GM19239 (cell line): ENCODE measurements around the gene SRP54.
"Not testable (repeated sequence)": the region's sequence is repeated elsewhere in the genome, so short reads cannot be mapped to it uniquely, and the experiment has no call there.

ENCODE experiments used
- DNase-seq: peaks from one replicate; pipeline ENCODE4 v3.0.0; 2011; ENCODE audit warnings: low spot score; ENCODE audit not compliant: insufficient read length
- FAIRE-seq: peaks from 2 replicates; lab custom pipeline; 2011; peaks lifted over from hg19 to GRCh38; lab: Jason Lieb, UNC

Gene SRP54

DNA sequence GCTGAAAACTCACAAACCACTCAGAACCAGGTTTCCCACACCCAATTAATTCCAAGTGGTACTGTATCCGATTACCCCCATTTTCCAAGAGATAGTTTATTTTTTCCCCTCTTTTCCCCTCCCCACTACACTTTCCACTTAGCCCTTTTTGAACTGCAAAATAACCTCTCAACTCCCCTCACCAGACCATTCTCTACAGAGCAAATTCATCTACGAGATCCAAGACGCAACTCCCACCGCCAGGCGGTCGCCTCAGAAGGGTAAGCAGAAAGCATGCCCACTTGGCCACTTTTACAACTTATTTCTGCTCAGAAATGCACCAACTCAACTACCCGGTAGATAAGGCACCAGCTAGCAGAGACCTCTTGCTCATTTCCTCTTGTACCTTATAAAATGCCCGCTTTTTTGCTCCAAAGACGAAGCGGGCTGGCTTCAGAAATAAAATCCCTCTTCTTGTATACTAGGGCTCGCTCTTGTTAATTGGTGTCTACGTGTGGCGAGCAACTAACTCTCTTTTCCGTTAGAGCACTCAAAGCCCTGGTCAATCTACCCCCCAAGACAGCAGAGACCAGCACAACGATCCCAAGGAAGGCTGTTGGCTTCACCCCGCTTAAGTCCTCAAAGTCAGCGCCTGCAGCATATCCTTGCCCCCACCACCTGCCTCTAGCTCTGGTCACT, 910 bp upstream of the SRP54 start:
- DNase-seq (no peak), FAIRE-seq (peak; percentile 59)

DNA sequence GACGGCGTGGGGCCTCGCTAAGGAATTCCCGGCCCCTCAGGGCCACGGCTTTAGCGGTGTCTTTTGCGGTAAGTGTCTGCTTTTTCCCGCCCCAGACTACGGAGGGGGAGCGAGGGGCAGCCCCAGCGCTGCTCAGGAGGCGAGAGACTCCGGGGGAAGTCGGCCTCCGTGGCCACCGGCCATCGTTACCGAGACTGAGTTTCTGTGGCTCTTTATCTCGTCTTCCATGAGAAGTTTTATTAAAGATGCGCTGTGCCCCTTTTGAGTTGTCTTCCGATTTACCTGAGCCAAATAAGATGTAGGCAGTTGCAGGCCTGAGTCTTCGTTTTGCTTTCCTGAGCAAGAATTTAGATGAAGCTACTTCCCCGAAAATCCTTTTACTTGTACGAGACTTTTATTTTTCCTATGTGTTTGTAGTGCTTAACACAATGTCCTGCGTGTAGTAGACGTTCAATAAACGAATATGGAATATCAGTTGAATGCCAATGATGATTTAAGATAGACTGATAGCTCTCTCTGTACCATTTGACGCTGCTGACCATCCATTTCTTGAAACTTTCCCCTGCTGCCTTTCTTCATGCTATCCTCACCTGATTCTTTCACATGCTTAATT, 462 bp downstream of the SRP54 start:
- no peak for DNase-seq
- no peak for FAIRE-seq

DNA sequence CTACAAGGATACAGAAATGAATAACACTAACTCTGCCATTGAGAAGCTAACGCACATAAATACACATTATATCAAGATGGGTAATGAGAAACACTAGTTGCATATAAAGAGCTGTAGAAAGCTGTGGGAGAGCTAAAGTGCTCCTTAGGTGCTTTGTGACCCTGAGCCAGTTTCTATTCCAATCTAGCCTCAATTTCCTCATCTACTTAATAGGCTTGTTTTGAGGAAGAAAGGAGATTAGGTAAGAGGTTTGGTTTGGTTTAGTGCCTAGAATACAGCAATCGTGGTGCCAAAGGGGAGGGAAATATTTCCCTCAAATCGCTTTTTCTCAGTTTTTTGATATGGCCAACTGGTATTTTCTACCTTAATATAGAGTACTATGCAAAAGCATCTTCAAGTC, 994 bp downstream of the SRP54 start:
- DNase-seq = no peak
- no peak for FAIRE-seq

DNA sequence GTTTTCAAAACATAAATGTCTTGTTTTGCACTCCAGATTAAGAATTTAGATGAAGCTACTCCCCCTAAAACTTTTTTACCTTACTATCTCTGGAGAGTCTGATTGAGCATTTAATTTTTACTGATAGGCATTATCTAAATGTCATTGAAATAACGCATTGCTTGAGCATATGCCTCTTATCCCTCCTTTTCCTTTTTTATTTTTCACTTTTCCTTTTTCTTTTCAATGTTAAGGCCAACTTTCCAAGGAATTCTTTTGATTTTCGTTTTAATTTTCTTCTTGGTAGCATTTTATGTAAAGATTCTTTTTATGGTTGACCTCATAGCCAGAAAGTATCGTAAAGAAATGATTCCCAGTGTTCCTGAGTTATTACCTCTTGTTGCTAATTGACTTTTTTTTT, 2.9 kb downstream of the SRP54 start:
- FAIRE-seq = no peak
- DNase-seq = no peak

DNA sequence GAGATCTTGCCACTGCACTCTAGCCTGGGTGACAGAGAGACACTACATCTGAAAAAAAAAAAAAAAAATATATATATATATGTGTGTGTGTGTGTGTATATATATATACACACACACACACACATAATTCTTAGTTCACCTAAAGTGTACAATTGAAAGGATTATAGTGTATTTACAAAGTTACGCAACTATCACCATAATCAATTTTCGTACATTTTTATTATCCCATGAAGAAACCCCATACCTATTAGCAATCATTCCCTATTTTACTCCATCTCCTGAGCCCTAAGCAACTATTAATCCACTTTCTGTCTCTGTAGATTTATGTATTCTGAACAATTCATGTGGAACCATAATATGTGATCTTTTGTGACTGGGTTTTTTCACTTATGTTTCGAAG, 4.4 kb downstream of the SRP54 start:
- no peak for DNase-seq
- FAIRE-seq = no peak

DNA sequence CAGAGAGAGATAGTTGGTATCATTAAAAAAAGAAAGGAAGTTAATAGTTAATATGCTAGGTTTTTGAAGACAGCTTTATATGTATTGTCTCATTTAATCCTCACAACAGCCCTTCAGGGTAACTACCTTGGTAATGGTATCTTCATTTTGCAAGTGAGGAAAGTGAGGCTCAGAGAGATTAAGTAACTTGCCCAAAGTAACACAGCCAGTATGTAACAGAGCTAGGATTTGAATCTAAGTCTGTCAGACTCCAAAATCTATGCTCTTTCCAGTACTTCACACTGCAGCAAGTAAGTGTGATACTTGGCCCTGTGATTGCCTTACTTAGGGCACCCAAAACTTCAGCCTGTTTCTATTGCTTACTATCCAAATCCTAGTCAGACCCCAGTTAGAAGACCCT, 7.0 kb downstream of the SRP54 start:
- FAIRE-seq = no peak

DNA sequence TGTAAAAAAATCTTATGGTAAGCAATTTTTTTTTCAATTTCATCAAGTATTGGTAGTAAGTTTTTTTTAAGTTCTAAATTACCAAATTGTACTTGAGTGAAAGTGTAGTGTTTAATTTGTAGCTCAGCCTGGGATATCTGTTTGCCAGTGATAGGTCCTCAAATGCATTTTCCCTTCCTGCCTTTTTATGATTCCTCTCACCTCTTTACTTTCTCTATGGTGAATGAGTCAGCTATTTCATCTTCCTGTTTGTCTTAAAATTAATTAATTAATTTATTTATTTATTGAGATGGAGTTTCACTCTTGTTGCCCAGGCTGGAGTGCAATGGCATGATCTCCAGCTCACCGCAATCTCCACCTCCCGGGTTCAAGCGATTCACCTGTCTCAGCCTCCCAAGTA, 10.6 kb downstream of the SRP54 start:
- FAIRE-seq = no peak
- no peak for DNase-seq

More for the DNA sequence above, 7.0 kb downstream of the SRP54 start:
- DNase-seq = no peak

DNA sequence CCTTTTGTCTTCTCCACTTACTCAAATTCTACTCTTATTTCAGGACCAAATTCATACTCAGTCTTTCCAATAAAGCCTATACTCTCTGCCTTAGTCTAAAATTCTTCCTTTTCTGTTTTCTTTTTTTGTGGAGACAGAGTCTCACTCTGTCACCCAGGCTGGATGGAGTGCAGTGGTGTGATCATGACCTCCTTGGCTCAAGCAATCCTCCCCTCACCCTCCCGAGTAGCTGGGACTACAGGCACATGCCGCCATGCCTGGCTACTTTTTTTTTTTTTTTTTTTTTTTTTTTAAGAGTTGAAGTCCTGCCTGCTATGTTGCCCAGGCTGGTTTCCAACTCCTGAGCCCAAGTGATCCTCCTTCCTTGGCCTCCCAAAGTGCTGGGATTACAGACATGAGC, 11.9 kb downstream of the SRP54 start:
- FAIRE-seq (no peak), DNase-seq (no peak)

DNA sequence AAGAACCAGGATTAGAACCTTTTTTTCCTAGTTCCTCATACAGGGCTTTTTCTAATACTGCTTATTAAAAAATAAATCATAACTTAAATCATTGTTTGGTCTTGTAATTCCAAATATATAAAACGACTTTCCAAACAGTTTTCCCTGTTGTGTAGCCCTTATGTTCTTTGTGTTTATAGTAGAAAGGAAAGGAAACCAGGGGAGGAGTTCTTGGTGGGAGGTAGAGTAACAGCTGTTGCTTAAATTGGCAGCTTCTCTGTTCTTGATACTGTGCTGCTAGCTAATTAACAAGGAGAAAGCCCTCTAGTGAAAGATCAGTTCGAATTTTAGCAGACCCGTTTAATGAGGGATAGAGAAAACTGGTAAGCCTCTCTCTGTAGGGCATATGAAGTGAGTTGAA, 15.0 kb downstream of the SRP54 start:
- DNase-seq (no peak), FAIRE-seq (no peak)

DNA sequence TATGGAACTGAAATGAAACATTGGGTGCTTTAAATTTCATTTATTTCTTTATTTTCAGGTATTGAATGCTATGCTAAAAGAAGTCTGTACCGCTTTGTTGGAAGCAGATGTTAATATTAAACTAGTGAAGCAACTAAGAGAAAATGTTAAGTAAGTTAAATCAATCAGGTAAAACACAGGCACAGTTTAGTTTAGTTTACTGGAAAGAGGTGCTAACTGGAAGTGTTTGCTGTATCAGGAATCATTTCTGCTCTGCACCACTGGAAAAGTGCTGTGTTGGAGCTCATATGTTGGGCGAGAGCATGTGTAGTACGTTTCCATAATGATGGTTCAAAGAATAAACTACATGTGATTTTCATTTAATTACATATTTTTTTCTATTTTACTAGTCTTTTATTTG, 16.7 kb downstream of the SRP54 start:
- FAIRE-seq = peak; percentile 47

DNA sequence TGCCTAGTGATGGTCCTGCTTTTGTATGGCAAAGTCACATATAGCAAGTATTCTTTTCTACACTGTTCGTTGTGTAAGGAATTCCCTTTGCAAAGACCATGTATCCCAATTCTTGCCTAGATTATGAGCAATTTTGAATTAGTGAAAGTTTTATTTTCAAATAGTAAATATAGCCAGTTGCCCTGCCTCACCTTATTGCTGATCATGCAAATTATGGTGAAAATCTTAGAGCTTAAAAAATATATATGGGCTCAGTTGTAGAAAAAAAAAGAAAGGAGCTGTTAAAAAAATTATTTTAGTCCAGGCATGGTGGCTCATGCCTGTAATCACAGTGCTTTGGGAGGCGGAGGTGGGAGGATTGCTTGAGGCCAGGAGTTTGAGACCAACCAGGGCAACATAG, 18.8 kb downstream of the SRP54 start:
- no peak for FAIRE-seq
- no peak for DNase-seq

More for the DNA sequence above, 16.7 kb downstream of the SRP54 start:
- DNase-seq = no peak

DNA sequence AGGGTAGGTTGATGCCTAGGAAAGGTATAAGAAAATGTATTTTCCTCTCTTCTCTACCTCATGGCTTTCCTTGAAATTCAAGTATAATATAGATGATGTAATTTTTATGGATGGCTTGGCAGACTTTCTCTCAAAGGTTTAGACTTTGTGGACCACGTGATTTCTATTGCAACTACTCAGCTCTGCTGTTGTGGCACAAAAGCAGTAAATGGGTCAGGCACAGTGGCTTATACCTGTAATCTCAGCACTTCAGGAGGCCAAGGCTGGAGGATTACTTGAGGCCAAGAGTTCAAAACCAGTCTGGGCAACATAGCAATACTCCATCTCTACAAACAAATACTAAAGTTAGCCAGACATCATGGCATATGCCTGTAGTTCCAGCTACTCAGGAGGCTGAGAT, 22.0 kb downstream of the SRP54 start:
- DNase-seq = no peak
- FAIRE-seq = no peak

DNA sequence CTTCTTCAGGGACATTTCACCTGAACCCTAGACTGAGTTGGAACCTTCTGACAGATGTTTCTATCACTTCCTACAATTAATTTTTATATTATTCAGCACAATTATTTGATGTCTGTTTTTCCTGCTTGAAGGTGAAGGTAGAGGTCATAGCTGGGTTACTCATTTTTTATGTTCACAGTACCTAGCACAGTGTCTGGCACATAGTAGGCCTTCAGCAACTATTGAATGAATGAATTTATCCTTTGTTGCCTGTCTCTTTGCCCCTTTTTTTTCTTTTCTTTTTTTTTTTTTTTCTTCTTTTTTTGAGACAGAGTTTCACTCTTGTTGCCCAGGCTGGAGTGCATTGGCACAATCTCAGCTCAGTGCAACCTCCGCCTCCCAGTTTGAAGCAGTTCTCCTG, 33.8 kb downstream of the SRP54 start:
- DNase-seq = no peak
- FAIRE-seq = no peak

DNA sequence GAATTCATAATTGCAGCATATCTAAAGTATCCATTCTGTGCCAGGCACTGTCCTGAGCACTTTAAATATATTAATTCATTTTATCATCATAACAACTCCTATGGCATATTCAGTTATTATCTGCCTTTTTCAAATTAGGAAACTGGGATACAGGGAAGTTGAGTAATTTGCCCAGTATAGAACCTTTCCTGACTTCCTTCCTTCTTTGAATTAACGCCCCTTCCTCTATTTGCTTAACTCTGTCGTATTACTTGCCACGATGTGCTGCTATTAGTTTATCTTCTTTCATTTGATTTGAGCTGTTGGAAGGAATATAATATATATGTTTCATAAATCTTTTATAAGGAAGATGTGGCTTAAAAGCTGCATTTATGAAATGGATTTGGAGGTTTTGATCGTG, 37.9 kb downstream of the SRP54 start:
- no peak for DNase-seq
- no peak for FAIRE-seq

DNA sequence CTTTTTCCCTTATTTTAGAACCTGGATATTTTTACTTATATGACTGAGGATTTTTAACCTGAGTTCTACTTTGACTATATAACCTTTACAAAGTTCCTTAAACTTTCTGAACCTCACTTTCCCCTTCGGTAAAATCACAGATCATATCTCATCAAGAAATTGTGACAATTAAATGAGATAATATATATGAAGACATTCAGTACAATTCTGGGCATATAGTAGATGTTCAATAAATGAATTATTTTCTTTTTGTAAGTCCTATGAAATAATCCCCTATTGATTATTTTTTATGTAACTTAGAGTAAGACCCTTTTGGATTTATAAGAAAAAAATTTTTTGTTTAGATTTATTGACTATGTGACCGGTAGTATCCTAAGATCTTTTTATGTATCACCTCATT, 45.6 kb downstream of the SRP54 start:
- FAIRE-seq = no peak
- DNase-seq = no peak

DNA sequence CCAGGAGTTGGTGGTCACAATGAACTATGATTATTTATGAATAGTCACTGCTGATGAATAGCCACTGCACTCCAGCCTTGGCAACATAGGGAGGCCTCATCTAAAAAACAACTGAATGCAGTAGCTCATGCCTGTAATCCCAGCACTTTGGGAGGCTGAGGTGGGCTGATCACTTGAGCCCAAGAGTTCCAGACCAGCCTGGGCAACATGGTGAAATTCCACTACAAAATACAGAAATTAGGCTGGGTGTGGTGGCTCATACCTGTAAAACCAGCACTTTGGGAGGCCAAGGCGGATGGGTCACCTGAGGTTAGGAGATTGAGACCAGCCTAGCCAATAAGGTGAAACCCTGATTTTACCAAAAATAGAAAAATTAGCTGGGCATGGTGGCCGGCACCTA, 49.8 kb downstream of the SRP54 start:
- no peak for FAIRE-seq
- DNase-seq = no peak

DNA sequence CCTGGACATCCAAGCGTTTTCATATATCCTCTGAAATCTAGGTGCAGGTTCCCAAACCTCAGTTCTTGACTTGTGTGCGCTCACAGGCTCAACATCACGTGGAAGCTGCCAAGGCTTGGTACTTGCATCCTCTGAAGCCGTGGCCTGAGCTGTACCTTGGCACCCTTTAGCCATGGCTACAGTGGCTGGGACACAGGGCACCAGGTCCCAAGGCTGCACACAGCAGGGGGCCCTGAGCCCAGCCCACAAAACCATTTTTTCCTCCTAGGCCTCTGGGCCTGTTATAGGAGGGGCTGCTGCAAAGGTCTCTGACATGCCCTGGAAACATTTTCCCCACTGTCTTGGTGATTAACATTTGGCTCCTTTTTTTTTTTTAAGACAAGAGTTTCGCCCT, 51.6 kb downstream of the SRP54 start:
- no peak for FAIRE-seq
- no peak for DNase-seq

DNA sequence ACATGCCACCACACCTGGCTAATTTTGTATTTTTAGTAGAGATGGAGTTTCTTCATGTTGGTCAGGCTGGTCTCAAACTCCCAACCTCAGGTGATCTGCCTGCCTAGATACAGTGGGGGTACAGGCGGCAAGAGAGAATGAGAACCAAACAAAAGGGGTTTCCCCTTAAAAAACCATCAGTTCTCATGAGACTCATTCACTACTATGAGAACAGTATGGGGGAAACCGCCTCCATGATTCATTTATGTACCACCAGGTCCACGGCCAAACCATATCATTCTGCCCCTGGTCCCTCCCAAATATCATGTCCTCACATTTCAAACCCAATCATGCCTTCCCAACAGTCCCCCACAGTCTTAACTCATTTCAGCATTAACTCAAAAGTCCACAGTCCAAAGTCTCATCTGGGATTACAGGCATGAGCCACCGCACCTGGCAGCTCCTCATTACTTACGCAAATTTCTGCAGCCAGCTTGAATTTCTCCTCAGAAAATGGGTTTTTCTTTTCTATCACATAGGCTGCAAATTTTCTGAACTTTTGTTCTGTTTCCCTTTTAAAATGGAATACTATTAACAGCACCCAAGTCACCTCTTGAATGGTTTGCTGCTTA, 52.3 kb downstream of the SRP54 start:
- FAIRE-seq, DNase-seq: not testable (repeated sequence)

DNA sequence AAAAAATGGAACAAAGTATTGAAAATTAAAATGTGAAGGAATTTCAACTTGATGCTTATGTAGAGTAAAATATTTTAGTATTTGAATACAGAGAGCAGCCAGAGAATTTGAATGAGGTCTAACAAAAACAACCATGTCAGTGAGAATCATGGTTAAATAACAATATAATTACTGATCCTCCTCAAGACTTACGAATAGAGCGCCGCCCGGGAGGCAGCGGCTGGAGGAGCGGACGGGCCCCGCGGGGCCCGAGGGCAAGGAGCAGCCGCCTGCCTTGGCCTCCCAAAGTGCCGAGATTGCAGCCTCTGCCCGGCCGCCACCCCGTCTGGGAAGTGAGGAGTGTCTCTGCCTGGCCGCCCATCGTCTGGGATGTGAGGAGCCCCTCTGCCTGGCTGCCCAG, 55.5 kb downstream of the SRP54 start:
- not testable (repeated sequence) for FAIRE-seq, DNase-seq

DNA sequence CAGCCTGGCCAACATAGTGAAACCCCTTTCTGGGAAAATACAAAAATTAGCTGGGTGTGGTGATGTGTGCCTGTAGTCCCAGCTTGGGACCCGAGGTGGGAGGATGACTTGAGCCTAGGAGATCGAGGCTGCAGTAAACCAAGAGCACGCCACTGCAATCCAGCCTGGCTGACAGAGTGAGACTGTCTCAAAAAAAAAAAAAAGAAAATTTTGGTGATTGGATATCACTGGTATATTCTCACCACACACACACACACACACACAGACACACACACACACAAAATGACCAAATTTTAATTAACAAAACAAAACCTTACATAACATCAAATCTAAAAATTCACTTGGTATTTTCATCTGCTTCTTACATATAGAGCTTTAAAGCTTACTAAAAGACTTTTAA, 59.8 kb downstream of the SRP54 start:
- FAIRE-seq = no peak
- no peak for DNase-seq

DNA sequence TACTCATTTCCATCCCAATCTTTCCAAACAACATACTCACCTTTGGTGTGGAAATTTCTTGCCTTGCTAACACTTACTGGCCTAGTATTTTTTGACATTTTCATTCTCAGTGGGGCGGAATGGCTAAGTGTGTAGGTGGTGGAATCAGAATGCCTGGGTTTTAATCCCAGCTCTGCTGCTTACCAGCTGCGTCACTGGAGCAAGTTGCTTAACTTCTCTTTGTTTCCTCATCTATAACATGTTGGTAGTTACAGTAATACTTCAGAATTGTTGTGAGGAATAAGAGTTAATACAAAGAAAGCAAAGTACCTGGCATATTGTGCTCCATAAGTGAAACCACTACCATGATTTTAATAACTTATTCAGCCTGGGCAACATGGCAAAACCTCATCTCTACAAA, 60.3 kb downstream of the SRP54 start:
- DNase-seq = no peak
- no peak for FAIRE-seq
